K562 (cell line): ENCODE data around the gene PRR15. TPM values are rescaled to one million over a fixed set of nuclear protein-coding genes. Genes with fewer than 3 reads are reported as not detected.

Source experiments
- ARID1B ChIP-seq: fragments of 450-650 bp; IDR thresholded peaks from 2 replicates; pipeline ENCODE4 v1.6.1; 2016; ENCODE audit warnings: antibody characterized with exemption, mild to moderate bottlenecking, inconsistent platforms
- CBFA2T2 ChIP-seq: fragments of 450-650 bp; conservative IDR thresholded peaks from 2 replicates; pipeline ENCODE4 v1.6.1; 2017; ENCODE audit warnings: mild to moderate bottlenecking
- CBFA2T3 ChIP-seq: fragments of 450-650 bp; IDR thresholded peaks from 2 replicates; pipeline ENCODE4 v1.6.1; 2017
- CTBP1 ChIP-seq: fragments of 450-650 bp; IDR thresholded peaks from 2 replicates; pipeline ENCODE4 v1.6.1; 2016; ENCODE audit warnings: borderline replicate concordance
- E2F6 ChIP-seq, 2 experiments: IDR thresholded peaks; 2 replicates each; pipeline ENCODE4 v1.6.1; 2011; ENCODE audit warnings: borderline replicate concordance in 1 of 2, control low read depth in 1 of 2, low read depth in 1 of 2, low read length in 1 of 2, mild to moderate bottlenecking in 1 of 2, mixed read lengths in 1 of 2, moderate library complexity in 1 of 2; ENCODE audit not compliant: insufficient read depth in 1 of 2, insufficient read length in 1 of 2, poor library complexity in 1 of 2, severe bottlenecking in 1 of 2; ENCODE audit errors: extremely low read depth in 1 of 2
- ETV5 ChIP-seq: sonication (generic); formaldehyde crosslinking; IDR thresholded peaks from 2 replicates; pipeline ENCODE4 v1.4.0; 2020; ENCODE audit warnings: low read depth, mild to moderate bottlenecking, missing genetic modification reagents
- FOXJ3 ChIP-seq: sonication (generic); formaldehyde crosslinking; IDR thresholded peaks from 2 replicates; pipeline ENCODE4 v1.4.0; 2020; ENCODE audit warnings: mild to moderate bottlenecking, missing genetic modification reagents
- HMBOX1 ChIP-seq: sonication (generic); IDR thresholded peaks from 2 replicates; pipeline ENCODE4 v1.6.1; 2016
- KAT8 ChIP-seq: fragments of 450-650 bp; IDR thresholded peaks from 2 replicates; pipeline ENCODE4 v1.6.1; 2016; ENCODE audit warnings: low read depth, mild to moderate bottlenecking
- MLLT1 ChIP-seq, 2 experiments: fragments of 450-650 bp; IDR thresholded peaks; 2 replicates each; pipeline ENCODE4 v1.6.1; 2016
- RBM39 ChIP-seq: fragments of 200-400 bp; formaldehyde crosslinking; optimal IDR thresholded peaks from 2 replicates; pipeline ENCODE3; 2018; ENCODE audit warnings: low read depth, low read length
- SMARCA5 ChIP-seq: fragments of 450-650 bp; IDR thresholded peaks from 2 replicates; pipeline ENCODE4 v1.6.1; 2016
- SNAPC5 ChIP-seq: fragments of 250-450 bp; sonication (Bioruptor Pico); IDR thresholded peaks from 2 replicates; pipeline ENCODE4 v1.8.0; 2021; ENCODE audit warnings: moderate library complexity, mild to moderate bottlenecking, inconsistent platforms
- SOX6 ChIP-seq: fragments of 450-650 bp; IDR thresholded peaks from 2 replicates; pipeline ENCODE4 v1.6.1; 2014; ENCODE audit warnings: mild to moderate bottlenecking
- TAL1 ChIP-seq: fragments of 450-650 bp; IDR thresholded peaks from 2 replicates; pipeline ENCODE4 v1.6.1; 2016; ENCODE audit warnings: mild to moderate bottlenecking
- TFAP4 ChIP-seq: sonication (generic); formaldehyde crosslinking; IDR thresholded peaks from 2 replicates; pipeline ENCODE4 v1.8.0; 2022; ENCODE audit warnings: missing genetic modification reagents, mild to moderate bottlenecking, moderate library complexity, borderline replicate concordance
- THRAP3 ChIP-seq: fragments of 450-650 bp; IDR thresholded peaks from 2 replicates; pipeline ENCODE4 v1.6.1; 2016; ENCODE audit warnings: mild to moderate bottlenecking, inconsistent platforms, borderline replicate concordance
- XRCC3 ChIP-seq: fragments of 450-650 bp; IDR thresholded peaks from 2 replicates; pipeline ENCODE4 v1.6.1; 2017; ENCODE audit warnings: mild to moderate bottlenecking, moderate library complexity
- ZNF23 ChIP-seq: fragments of 250-450 bp; sonication (Bioruptor Pico); IDR thresholded peaks from 2 replicates; pipeline ENCODE4 v1.4.0; 2020; ENCODE audit warnings: mild to moderate bottlenecking
- ZNF263 ChIP-seq: sonication (generic); formaldehyde crosslinking; IDR thresholded peaks from 2 replicates; pipeline ENCODE4 v1.8.0; 2022; ENCODE audit warnings: mild to moderate bottlenecking, missing genetic modification reagents, borderline replicate concordance
- ZNF436 ChIP-seq: fragments of 250-450, 450-650 bp; sonication (Bioruptor Pico); formaldehyde crosslinking; IDR thresholded peaks from 2 replicates; pipeline ENCODE4 v1.7.0; 2020; ENCODE audit warnings: mild to moderate bottlenecking
- polyA plus RNA-seq, 8 experiments: library from polyadenylated mRNA; depleted of rRNA in 4 of 8; stranded (reverse) in 5 of 8; unstranded in 3 of 8; fragments of >200 nt; fragmentation: Nextera tagmentation in 2 of 8; fragmentation: Illumina TruSeq in 1 of 8; extraction: Ambion mirVana in 2 of 8; extraction: Trizol in 1 of 8; gene quantifications; 2 replicates each; pipeline versions ENCODE4 v1.2.1 to v1.2.3, GENCODE V29; 2011 to 2014; ENCODE audit warnings: inconsistent platforms in 1 of 8, missing spikeins in 1 of 8
- total RNA-seq, 7 experiments: library from RNA; depleted of rRNA in 6 of 7; stranded (reverse); fragments of >200 nt in 6 of 7; fragmentation: Illumina TruSeq in 2 of 7; extraction: Trizol in 2 of 7; gene quantifications; 2 replicates each; pipeline versions ENCODE4 v1.2.1 to v1.2.3, GENCODE V29; 2011 to 2021; ENCODE audit warnings: low replicate concordance in 1 of 7
- TF ChIP-seq, protein P1 (sequence below), 3 experiments: IDR thresholded peaks in 2 of 3; conservative IDR thresholded peaks in 1 of 3; 2 replicates each; pipeline ENCODE4 v1.5.1; 2011 to 2012; ENCODE audit warnings: low read length in 3 of 3, mild to moderate bottlenecking in 3 of 3, control low read depth in 2 of 3, improper control_type of control experiment in 1 of 3, inconsistent platforms in 1 of 3, low read depth in 1 of 3, mixed read lengths in 1 of 3, moderate library complexity in 1 of 3; ENCODE audit not compliant: insufficient read depth in 2 of 3

PRR15 gene
- total and polyA plus RNA-seq, 9 of the 15 experiments (the other 6 are each of a cell fraction or from before 2014, with no cell fraction given) = not detected

DNA sequence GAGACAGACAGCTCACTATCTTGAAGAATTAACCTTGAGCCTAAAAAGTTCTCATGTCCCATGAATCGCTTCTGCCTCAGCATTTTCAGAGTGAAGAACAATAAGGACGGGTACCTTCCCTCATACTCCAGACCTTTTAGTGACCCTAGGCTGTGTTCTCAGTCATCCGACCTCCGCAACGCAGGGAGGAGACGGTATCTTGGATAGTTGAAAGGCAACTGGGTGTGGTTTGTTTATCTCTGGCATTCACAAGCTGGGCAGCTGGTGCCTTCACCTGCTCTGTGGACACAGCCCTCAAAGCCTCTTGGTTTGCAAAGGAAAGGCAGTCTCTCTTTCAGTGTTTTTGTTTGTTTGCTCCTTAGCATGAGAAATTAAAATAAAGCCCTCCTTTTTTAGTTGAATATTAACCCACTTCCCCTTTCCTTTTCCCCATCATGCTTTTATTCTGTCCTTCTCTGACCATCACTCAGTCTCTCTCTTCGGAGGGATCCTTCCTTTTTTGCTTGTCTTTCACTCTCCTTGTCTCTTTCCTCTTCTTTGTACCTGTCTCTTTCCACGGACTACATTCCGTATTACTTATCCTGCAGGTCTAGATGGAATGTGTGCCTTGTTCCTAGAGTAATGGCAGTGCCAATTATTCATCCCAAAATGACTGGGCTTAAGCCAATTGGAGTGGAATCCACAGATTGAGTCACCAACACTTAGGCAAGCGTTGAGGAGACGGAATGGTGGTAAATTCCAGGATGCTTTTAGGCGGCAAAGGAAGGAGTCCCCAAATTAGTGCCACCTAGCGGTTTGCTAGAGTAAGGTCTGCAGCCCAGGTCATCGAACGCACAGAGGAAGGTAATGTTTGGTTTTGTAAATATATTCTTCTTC, 45.8 kb downstream of the PRR15 start (continued):
- peak; percentile 67 to 76 for TF ChIP-seq E2F6 (IDR thresholded peaks at IDR 0.05; ENCODE audit: borderline replicate concordance in 1 of 2, extremely low read depth in 1 of 2, insufficient read depth in 1 of 2, insufficient read length in 1 of 2, low read depth in 1 of 2, low read length in 1 of 2, poor library complexity in 1 of 2, severe bottlenecking in 1 of 2)
- TF ChIP-seq SMARCA5 = 0 out of 2 replicates have a peak, but pooled peaks have one; percentile 14
- TF ChIP-seq ZNF23 (CRISPR knock-in tag) = no peak
- no peak for TF ChIP-seq THRAP3
- TF ChIP-seq ARID1B = peak; percentile 63
- peak; percentile 38; the same call in 1 of the 2 replicates for TF ChIP-seq HMBOX1
- no peak for TF ChIP-seq RBM39
- TF ChIP-seq ZNF263 (CRISPR knock-in tag) = no peak
- TF ChIP-seq TAL1 = peak; percentile 32; the same call in 1 of the 2 replicates
- TF ChIP-seq CTBP1 = peak; percentile 41; the same call in 1 of the 2 replicates
- peak; percentile 48; the same call in 1 of the 2 replicates for TF ChIP-seq TFAP4 (CRISPR knock-in tag)
- TF ChIP-seq SOX6 = peak; percentile 47; the same call in 1 of the 2 replicates
- TF ChIP-seq, protein P1, sequence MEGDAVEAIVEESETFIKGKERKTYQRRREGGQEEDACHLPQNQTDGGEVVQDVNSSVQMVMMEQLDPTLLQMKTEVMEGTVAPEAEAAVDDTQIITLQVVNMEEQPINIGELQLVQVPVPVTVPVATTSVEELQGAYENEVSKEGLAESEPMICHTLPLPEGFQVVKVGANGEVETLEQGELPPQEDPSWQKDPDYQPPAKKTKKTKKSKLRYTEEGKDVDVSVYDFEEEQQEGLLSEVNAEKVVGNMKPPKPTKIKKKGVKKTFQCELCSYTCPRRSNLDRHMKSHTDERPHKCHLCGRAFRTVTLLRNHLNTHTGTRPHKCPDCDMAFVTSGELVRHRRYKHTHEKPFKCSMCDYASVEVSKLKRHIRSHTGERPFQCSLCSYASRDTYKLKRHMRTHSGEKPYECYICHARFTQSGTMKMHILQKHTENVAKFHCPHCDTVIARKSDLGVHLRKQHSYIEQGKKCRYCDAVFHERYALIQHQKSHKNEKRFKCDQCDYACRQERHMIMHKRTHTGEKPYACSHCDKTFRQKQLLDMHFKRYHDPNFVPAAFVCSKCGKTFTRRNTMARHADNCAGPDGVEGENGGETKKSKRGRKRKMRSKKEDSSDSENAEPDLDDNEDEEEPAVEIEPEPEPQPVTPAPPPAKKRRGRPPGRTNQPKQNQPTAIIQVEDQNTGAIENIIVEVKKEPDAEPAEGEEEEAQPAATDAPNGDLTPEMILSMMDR (IDR thresholded peaks at IDR 0.05 in 2 of 3, conservative IDR thresholded peaks at IDR 0.05 in 1 of 3; ENCODE audit: insufficient read depth in 2 of 3, low read depth in 1 of 3, low read length in 3 of 3) = peak; percentile 59 to 91 (median 76)
- TF ChIP-seq SNAPC5 (CRISPR knock-in tag) = no peak
- no peak for TF ChIP-seq XRCC3
- peak; percentile 71 for TF ChIP-seq CBFA2T2
- TF ChIP-seq MLLT1 (IDR thresholded peaks at IDR 0.05) = 0 out of 4 replicates have a peak, but pooled peaks of 1 of the 2 experiments have one; percentile 33
- peak; percentile 84 for TF ChIP-seq CBFA2T3
- TF ChIP-seq FOXJ3 (CRISPR knock-in tag) = no peak
- TF ChIP-seq ETV5 = no peak; the same call in 1 of the 2 replicates
- TF ChIP-seq ZNF436 (CRISPR knock-in tag) = no peak
- TF ChIP-seq KAT8 = no peak
